ENCODE results near the gene GXYLT1.

- TF ChIP-seq CTCF (IDR thresholded peaks at IDR 0.05 in 2 of 3, conservative IDR thresholded peaks at IDR 0.05 in 1 of 3; ENCODE audit: insufficient read depth in 2 of 3, low read depth in 1 of 3, low read length in 3 of 3) = no peak
- no peak for TF ChIP-seq POLR2G (IDR thresholded peaks at IDR 0.05; ENCODE audit: low read depth, low read length)
- no peak for TF ChIP-seq POLR2A (conservative IDR thresholded peaks at IDR 0.05)
- TF ChIP-seq THRA (IDR thresholded peaks at IDR 0.05) = no peak
- TF ChIP-seq ZNF274 (IDR thresholded peaks at IDR 0.05; ENCODE audit: borderline replicate concordance, low read depth, low read length) = no peak
- TF ChIP-seq RAD51 (IDR thresholded peaks at IDR 0.05; ENCODE audit: borderline replicate concordance, low read depth) = no peak
- no peak for TF ChIP-seq CREB3L1 (IDR thresholded peaks at IDR 0.05; ENCODE audit: borderline replicate concordance, low read depth)
Observed at GRCh38 chr12:42173961-42174521, 29.4 kb upstream of the GXYLT1 start.
